Fibroblast of skin of abdomen (primary cell): ENCODE data around the gene PTBP1.
A peak's percentile ranks its signal among the peaks of the same experiment; 100 is the strongest.

Source experiments
- DNase-seq: peaks from one replicate; pipeline ENCODE4 v3.0.0-alpha.2; 2013

The PTBP1 gene

DNA sequence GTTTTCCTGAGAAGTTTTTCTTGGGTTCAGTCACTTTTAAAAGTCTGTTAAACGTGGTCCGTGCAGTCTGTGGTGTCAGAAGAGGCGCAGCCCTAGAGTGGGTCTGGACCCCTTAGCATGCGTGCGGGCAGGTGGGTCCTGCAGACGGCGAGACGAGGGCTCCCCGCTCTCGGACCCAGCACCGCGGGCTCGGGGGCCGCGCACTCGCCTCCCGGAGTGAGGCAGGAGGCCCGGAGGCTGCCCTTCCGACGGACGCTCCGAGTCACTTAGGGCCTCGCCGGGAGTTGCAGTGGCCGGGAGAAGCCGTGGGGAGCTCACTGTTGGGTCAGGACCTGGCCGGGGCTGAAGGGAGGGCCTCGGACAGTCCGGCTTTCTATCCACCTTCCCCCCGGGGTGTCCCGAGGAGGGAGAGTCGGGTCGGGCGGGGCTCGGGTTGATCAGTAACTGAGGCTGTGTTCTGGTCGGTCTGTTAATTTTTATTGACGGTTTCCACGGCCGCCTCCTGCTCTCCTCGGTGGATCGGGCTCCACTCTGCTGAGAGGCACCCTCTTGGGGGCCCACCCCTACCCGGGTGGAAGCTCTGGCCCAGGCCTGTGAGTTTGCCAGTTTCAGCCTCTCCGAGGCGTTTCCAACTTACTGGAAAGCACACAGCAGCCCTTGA, 1.3 kb downstream of the PTBP1 start:
- DNase-seq, result no peak

DNA sequence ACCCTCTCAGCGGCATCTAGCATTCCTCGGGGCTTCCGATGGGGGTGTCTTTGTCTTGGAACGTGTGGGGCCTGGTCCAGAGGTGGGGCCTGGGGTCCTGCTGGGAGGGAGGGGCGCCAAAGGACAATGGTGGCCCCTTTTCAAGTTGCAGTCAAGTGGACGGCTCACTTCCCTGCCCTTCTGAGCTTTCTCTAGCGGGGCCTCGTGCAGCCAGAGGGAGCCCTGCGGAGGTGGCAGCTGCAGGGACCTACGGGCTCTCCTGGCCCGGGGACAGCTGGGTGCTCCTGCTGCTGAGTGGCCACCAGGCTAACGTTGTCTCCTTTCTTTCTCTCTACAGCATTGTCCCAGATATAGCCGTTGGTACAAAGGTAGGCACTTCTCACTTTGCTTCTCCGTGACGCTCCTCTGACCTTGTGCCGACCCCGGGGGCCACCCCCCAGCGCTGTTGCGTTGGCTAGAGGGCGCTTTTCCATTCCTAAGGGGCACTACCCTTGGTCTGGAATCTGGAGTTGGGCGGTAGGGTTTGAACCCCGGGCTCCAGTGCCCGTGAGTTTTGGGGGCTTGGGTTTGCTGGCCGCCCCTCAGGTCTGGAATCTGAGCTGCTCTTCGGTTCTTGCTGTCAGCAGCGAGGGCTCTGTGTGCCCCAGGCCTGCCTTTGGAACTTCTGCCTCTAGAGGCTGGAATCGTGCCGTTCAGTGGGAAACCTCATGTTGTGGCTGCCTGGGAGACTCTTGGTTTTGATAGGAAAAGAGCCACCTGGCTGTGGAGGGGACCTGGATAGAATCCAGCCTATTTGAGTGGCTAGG, 2.0 kb downstream of the PTBP1 start:
- DNase-seq, result peak; percentile 50

DNA sequence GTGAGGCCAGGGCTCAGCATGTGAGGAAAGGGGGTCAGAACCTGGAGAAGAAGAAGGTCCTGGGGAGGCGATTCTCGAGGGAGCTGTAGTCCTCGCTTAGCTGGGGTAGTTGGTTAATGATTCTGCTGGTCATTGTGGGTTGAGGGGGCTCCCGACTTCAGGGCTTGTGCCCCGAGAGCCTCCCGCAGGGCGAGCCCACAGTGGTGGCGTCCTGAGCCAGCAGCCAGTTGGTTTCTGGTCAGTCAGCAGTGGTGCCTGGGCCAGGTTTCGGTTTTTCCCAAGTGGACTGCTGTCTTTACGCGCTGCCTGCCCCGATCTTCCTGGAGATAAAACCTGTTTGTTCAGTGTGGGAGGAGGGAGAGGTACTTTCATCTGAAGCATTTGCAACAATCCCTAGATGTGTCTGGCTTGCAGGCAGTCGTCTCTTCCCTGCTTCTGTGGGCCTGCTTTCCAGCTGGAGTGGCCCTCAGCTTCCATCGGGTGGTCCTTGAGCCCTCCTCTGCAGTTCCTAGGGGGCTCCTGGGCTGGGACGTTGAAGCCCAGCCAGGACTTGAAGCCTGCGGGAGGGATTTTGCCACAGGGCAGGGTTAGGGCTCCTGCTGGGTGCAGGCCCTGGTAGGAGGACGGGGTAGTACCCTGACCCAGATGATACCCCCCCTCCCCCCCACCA, 3.2 kb downstream of the PTBP1 start:
- no peak for DNase-seq

DNA sequence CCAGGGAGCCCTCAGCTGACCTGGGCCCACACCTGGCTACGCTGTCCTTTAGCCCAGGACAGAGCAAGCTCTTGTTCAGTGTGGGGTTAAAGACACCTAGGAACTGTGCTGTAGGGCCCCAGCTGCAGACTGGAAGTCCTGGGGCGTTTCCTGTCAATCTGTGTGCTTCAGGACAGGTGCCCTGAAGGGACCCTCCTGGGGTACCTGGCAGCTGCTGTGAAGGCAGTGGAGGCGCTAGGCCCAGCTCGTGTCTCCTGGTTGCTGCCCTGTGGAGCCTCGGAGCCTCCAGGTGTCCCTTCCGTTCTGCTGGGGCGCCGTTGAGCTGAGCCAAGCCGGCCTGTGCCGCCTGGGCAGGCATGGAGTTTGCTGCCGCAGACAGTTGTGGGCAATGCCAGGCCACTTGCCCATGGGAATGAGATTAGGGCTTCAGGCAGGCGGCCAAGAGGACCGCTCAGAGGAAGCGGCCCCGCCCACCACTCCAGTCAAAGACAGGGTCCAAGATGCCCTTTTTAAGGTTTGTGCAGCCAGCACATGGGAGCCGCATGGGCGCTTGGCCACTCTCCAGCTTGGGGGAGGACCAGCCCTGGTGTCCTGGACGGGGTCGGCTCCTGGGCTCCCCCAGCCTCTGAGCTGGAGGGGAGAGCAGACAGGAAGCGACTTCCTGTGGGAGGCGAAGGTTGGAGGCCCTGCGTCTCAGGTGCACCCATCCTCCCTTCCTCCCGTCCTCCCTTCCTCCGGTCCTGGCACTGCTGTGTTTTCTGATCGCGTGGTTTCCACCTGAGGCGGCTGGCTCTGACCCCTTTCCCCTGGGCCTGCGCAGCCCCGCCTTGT, 4.0 kb downstream of the PTBP1 start:
- no peak for DNase-seq

DNA sequence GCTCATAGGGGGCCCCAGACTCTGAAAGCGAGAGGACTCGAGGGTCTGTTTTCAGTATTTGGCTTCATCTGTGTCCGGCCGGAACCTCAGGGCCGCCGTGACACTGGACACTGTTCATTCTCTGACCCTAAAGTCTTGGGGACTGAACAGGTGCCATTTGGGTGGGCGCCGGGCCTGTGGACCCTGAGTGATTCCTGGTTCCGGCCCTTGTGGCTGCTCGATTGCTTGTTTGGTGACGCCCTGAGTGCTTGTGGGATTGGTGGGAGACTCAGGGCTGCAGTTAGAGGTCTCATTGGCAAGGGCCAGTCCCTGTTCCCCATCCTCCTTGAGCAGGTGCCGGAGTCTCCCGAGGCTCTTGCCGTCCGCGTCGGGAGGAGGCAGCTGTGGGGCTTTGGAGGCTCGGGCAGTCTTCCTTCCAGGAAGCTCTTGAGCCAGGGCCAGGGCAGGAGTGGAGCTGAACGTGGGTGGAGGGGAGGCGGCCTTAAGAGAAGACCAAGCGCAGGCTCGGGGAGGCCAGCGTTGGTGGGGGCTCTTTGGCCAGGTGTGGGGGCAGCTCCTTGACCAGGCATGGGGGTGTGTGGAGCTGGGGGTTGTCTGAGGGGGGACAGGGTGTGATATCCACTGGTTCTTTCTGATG, 4.7 kb downstream of the PTBP1 start:
- DNase-seq, result no peak

DNA sequence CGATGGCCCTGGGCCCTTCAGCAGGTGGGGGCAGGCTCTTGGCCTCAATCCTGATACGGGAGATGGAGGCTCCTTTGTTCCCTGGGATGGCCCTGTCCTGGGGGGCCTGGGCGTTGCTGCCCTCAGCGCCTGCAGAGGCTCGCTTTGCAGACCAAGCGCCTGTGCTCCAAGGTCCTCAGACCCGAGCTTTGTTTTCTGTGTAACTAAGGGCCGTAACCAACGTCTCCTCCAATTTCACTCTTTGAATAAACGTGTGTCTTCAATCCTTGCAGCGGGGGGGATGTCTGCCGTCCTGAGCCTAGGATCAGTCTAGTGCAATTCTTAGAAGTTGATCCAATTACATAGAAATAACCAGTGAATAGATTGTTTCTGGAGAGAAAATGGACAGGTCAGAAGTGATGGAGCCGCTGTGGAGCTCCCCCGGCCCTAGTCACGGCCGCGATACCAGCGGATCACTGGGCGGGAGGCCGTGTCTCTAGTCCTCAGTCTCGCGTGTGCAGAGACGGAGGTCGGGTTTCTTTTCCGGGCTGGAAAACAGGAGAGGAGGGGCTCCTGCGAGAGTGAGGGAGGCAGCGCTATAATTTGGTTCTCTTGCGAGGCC, 5.3 kb downstream of the PTBP1 start:
- DNase-seq, result no peak

DNA sequence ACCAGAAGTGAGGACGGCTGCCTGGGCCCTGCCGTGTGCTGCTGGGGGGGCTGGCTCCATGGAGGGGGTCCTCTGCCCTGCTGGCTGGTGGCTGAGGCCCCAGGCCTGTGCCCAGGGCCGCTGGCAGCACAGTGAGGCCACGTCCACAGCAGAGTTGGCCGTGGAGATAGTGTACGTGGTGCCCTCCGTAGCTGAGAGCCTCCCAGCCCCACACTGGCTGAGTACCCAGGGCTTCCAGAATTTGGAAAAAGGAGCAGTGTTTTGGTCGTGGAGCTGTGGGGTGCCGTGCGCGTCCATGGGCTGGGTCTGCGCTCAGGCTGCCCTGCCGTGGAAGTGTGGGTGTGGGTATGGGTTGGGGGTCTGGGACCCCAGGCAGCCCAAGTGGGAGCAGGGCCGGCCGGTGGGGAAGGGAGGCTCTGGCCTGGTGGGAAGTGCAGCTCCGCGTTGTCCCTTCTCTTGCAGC, 5.9 kb downstream of the PTBP1 start:
- DNase-seq, result no peak

DNA sequence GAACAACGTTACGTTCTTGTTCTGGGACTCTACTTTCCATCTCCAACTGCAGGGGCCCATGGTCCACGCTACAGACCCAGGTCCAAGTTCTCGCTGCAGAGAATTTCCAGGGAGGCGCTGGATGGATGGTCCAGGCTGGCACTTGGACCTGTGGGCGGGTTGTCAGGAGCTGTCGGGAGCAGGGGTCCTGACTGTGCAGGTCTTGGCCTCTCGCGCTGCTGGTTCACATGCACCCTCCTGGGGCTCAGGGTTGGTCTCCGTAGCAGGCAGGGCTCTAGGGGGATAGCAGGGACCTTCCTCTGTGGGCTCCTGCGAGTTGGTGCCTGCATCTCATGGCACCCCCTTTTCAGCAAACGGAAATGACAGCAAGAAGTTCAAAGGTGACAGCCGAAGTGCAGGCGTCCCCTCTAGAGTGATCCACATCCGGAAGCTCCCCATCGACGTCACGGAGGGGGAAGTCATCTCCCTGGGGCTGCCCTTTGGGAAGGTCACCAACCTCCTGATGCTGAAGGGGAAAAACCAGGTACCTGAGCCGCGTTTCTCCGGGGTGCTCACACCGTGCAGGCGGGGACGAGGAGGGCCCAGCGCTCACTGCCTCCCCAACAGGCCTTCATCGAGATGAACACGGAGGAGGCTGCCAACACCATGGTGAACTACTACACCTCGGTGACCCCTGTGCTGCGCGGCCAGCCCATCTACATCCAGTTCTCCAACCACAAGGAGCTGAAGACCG, 6.6 kb downstream of the PTBP1 start:
- DNase-seq, result no peak

DNA sequence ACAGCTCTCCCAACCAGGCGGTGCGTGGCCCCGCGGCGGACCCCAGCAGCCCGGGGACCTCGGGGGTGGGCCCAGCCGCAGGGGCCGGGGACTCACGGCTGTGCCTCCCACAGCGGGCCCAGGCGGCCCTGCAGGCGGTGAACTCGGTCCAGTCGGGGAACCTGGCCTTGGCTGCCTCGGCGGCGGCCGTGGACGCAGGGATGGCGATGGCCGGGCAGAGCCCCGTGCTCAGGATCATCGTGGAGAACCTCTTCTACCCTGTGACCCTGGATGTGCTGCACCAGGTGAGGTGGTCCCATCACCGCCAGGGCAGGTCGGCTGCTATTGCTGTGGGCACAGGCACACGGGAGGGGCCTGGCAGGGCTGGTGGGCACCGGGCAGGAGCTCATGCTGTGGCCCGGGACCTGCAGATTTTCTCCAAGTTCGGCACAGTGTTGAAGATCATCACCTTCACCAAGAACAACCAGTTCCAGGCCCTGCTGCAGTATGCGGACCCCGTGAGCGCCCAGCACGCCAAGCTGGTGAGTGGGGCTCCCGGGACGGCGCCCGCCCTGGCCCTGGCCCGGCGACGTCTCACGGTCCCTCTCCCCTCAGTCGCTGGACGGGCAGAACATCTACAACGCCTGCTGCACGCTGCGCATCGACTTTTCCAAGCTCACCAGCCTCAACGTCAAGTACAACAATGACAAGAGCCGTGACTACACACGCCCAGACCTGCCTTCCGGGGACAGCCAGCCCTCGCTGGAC, 7.3 kb downstream of the PTBP1 start:
- no peak for DNase-seq

DNA sequence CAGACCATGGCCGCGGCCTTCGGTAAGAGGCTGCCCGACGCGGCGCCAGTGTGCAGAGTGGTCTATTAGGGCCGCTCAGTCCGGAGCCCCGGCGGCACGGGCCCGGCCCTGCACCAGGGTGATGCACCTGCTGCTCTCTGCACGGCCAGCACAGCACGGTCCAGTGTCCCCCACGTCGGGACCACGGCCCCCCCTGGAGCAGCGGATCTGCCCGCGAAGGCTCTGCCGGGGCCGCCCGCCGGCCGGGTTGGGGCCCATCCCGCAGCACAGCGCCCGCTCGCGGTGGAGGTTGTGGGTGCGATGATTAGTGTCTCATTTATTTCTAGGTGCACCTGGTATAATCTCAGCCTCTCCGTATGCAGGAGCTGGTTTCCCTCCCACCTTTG, 7.9 kb downstream of the PTBP1 start:
- no peak for DNase-seq

DNA sequence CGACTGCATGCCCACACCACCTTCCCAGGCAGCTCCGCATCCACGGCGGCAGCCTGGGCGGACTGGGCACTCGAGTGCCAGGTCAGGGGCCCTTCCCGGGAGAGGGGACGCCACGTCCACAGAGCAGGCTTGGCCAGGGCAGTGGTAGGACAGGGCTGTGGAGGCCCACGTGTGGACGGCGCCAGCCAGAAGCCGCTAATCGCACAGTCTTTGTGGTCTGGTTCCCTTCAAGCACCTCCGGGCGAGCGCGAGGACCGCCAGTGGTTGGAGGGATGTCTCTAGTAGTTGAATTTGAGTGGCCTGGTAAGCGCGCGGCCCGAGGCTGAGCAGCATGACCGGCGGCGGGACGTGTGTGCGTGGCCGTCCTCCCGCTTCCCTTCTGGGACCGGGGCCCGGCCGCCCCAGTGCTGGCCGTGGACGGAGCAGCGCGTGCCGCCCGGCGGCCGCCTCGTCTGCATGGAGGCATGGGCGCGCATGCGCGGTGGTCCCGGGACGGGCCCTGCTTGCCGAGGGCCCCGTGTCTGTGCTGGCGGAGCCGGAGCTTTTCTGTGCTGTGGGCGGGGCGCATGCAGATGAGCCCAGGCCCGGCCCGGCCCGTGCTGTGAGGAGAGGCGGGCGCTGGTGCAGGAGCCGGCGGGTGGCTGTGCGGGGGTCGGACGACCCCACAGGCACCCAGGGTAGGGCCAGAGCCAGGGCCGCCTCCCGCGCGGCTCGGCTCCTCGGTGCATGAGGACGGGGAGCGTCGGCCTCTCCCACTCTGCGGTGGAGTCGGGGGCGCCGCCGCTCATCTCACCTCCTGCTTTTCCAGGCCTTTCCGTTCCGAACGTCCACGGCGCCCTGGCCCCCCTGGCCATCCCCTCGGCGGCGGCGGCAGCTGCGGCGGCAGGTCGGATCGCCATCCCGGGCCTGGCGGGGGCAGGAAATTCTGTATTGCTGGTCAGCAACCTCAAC, 8.6 kb downstream of the PTBP1 start:
- no peak for DNase-seq

DNA sequence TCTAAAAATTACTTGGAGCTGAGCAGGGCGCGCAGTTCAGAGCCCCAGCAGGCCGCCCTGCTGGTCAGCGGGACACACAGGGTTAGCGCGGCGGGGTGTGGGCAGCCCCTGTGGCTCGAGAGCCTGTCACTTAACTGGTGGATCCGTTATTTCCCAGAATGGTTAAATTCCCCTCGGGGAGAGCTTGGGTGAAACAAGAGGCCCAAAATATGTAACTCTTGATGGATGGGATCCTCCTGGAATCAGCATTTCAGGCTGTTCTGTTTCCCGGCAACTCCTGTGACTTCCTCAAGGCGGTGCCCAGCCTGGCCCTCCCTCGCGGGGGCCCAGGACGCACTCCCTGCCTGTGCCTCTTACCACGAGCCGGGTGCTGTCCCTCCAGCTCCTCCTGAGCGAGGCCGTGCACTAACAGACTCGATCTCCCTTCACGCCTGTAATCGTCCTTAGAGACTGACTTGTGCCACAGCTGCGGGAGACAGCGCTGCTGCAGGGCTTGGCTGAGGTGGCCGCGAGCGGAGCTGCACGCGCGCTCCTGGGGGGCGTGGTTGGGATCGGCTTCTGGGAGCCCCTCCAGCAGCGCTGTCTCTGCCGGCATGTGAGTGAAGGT, 9.7 kb downstream of the PTBP1 start:
- DNase-seq, result no peak

DNA sequence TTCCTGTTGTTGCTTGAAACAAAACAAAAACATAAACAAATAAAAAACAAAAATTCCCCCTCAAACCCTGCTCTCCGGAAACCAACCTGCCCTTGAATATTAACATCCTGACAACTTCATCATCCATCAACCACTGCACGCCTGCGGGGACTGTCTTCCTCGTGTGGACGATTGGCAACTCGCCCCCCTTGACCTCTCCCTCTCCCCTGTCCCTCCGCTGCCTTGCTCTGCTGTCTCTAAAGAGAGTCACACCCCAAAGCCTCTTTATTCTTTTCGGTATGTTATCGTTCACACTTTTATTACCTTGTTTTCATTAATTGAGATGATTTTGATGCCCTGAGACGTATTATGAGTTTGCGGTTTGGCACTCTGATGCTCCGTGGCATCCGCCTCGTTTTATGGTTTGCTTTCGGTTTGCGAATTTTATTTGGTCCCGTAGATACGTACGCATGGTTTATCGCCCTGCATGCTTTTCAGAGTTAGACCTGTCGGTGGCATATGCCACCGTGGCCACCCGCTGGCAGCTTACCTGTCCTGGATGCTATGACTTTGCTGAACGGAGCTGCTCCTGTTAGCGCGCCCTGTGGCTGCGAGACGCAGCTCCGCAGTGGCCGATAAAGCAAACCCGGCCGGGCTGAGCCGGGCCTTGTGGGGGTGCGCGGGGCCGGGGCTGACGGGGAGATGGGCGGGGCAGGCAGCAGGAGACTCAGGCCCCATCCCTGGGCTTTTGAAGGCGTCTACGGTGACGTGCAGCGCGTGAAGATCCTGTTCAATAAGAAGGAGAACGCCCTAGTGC, 10.6 kb downstream of the PTBP1 start:
- no peak for DNase-seq

DNA sequence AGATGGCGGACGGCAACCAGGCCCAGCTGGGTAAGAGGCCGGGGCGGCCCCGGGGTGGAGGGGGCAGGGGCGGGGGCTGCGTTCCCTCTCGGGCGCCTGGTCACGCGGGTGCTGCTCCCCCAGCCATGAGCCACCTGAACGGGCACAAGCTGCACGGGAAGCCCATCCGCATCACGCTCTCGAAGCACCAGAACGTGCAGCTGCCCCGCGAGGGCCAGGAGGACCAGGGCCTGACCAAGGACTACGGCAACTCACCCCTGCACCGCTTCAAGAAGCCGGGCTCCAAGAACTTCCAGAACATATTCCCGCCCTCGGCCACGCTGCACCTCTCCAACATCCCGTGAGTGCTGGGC, 11.1 kb downstream of the PTBP1 start:
- no peak for DNase-seq

DNA sequence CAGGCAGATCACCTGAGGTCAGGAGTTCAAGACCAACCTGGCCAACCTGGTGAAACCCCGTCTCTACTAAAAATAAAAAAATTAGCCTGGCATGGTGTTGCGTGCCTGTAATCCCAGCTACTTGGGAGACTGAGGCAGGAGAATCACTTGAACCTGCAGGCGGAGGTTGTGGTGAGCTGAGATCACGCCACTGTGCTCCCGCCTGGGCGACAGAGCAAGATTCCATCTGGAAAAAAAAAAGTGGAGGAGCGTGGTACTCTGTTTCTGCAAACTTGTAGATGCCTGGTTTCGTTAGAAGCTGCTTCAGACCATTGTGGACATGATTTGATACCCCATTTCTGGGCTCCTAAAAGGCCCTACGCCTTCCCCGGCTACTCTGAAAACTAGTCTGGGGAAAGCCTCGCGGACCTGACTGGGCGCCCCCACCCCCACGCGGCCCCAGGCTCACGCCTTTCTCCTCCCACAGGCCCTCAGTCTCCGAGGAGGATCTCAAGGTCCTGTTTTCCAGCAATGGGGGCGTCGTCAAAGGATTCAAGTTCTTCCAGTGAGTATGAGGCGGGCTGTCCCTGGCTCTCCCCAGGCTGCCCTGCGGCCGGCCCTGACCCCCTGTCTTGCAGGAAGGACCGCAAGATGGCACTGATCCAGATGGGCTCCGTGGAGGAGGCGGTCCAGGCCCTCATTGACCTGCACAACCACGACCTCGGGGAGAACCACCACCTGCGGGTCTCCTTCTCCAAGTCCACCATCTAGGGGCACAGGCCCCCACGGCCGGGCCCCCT, 13.0 kb downstream of the PTBP1 start:
- DNase-seq, result no peak

DNA sequence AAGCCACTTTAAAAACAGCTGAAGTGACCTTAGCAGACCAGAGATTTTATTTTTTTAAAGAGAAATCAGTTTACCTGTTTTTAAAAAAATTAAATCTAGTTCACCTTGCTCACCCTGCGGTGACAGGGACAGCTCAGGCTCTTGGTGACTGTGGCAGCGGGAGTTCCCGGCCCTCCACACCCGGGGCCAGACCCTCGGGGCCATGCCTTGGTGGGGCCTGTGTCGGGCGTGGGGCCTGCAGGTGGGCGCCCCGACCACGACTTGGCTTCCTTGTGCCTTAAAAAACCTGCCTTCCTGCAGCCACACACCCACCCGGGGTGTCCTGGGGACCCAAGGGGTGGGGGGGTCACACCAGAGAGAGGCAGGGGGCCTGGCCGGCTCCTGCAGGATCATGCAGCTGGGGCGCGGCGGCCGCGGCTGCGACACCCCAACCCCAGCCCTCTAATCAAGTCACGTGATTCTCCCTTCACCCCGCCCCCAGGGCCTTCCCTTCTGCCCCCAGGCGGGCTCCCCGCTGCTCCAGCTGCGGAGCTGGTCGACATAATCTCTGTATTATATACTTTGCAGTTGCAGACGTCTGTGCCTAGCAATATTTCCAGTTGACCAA, 13.7 kb downstream of the PTBP1 start:
- DNase-seq, result no peak
